T-cell (primary cell): Measurements from ENCODE around the gene FBXL13. TPM values are rescaled to one million over a fixed set of nuclear protein-coding genes. Genes with fewer than 3 reads are reported as not detected.
"Not testable (repeated sequence)": the region's sequence is repeated elsewhere in the genome, so short reads cannot be mapped to it uniquely, and the experiment has no call there.

Experiments used
- ATAC-seq, 4 experiments: fragments of 200-7000 bp in 3 of 4; fragments of 150-1000 bp in 1 of 4; cut with Tn5 transposase; replicated peaks in 1 of 4; 1 replicate in 3 of 4; 2 replicates in 1 of 4; pipeline ENCODE4 v1.10.0; 2021; ENCODE audit warnings: moderate library complexity in 3 of 4, mild to moderate bottlenecking in 2 of 4, moderate number of reproducible peaks in 1 of 4
- CTCF ChIA-PET, 2 donors: fragments of 300-600 bp; sonication (Branson Sonifier 250); formaldehyde crosslinking; loops; one replicate each; lab custom pipeline; 2022; ENCODE audit warnings: antibody characterized with exemption in 2 of 2; lab: Charles Lee
- POLR2A ChIA-PET, 2 donors: fragments of 300-600 bp; sonication (Branson Sonifier 250); formaldehyde crosslinking; loops; one replicate each; lab custom pipeline; 2022; ENCODE audit warnings: antibody characterized with exemption in 2 of 2; lab: Charles Lee
- DNase-seq, 35 experiments: peaks; one replicate each; pipeline versions ENCODE4 v3.0.0 to v3.0.0-alpha.2; 2013 to 2023
- H3K27ac ChIP-seq: one replicate; pipeline ENCODE4 v1.5.1; 2013; ENCODE audit warnings: low read length
- H3K27me3 ChIP-seq, 2 experiments: replicated peaks in 1 of 2; 1 replicate in 1 of 2; 2 replicates in 1 of 2; pipeline versions ENCODE4 v1.6.1 to v1.7.0; 2013; ENCODE audit warnings: low read length in 1 of 2, mixed read lengths in 1 of 2; ENCODE audit not compliant: control insufficient read depth in 2 of 2, insufficient read depth in 2 of 2; ENCODE audit errors: extremely low read depth in 1 of 2
- H3K36me3 ChIP-seq, 2 donors: 1 replicate in 1 of 2; 2 replicates in 1 of 2; pipeline versions ENCODE4 v1.6.1 to v1.7.0; 2013; ENCODE audit warnings: low read length in 1 of 2; ENCODE audit not compliant: control insufficient read depth in 2 of 2, insufficient read depth in 1 of 2; ENCODE audit errors: extremely low read depth in 1 of 2
- H3K4me1 ChIP-seq, 2 experiments: 1 replicate in 1 of 2; 2 replicates in 1 of 2; pipeline versions ENCODE4 v1.6.1 to v1.7.0; 2013; ENCODE audit warnings: low read length in 2 of 2, mixed read lengths in 1 of 2; ENCODE audit not compliant: insufficient read depth in 2 of 2, control insufficient read depth in 1 of 2; ENCODE audit errors: extremely low read depth in 1 of 2
- H3K4me3 ChIP-seq, 2 donors: 1 replicate in 1 of 2; 2 replicates in 1 of 2; pipeline versions ENCODE4 v1.5.1 to v1.7.0; 2013; ENCODE audit warnings: mild to moderate bottlenecking in 2 of 2, low read length in 1 of 2, moderate library complexity in 1 of 2; ENCODE audit not compliant: control insufficient read depth in 1 of 2; ENCODE audit errors: extremely low read depth in 1 of 2
- H3K9me3 ChIP-seq: 2 replicates; pipeline ENCODE4 v1.7.0; 2013
- H3K27ac Mint-ChIP-seq, 2 donors: one replicate each; pipeline ENCODE4 v1.8.0; 2020 to 2021; ENCODE audit warnings: mild to moderate bottlenecking in 2 of 2, mixed read lengths in 2 of 2
- H3K27me3 Mint-ChIP-seq, 2 donors: one replicate each; pipeline ENCODE4 v1.8.0; 2021 to 2022; ENCODE audit warnings: mixed read lengths in 2 of 2
- H3K36me3 Mint-ChIP-seq: one replicate; pipeline ENCODE4 v1.8.0; 2021; ENCODE audit warnings: mixed read lengths
- H3K4me1 Mint-ChIP-seq, 3 donors: one replicate each; pipeline ENCODE4 v1.8.0; 2020 to 2022; ENCODE audit warnings: mixed read lengths in 3 of 3, mild to moderate bottlenecking in 1 of 3
- H3K4me3 Mint-ChIP-seq, 3 donors: one replicate each; pipeline ENCODE4 v1.8.0; 2020 to 2022; ENCODE audit warnings: mild to moderate bottlenecking in 3 of 3, mixed read lengths in 3 of 3, moderate library complexity in 3 of 3
- H3K9me3 Mint-ChIP-seq, 3 donors: one replicate each; pipeline ENCODE4 v1.8.0; 2020 to 2022; ENCODE audit warnings: mixed read lengths in 3 of 3
- WGBS: methylation state at CpG from one replicate; pipeline ENCODE4 v1.1.5; 2013; ENCODE audit warnings: missing lambda C conversion rate; ENCODE audit not compliant: insufficient coverage; 5-methylcytosine and 5-hydroxymethylcytosine counted together
- total RNA-seq, 35 experiments: library from RNA in 6 of 35; stranded (reverse) in 6 of 35; fragments of 120-200 nt in 1 of 35; gene quantifications; one replicate each; pipeline versions ENCODE4 v1.2.1 to v1.2.4 and lab custom pipeline; 2013 to 2026

FBXL13 gene
- total RNA-seq, 5 donors from 2014 or later (not counting 1 experiment from before 2014, with no cell fraction given) = 1.3 to 2.7 (median 1.4) TPM

DNA sequence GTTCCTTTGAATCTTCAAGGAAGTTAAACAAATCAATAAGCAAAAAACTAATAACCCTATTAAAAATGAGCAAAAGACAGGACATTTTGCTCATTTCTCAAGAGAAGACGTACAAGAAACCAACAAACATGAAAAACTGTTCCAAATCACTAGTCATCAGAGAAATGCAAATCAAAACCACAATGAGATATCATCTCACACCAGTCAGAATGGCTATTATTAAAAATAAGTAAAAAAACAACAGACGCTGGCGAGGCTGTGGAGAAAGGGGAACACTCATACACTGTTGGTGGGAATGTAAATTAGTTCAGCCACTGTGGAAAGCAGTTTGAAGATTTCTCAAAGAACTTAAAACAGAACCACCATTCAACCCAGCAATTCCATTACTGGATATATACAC lies 304.1 kb downstream of the FBXL13 start:
- H3K27me3 Mint-ChIP-seq, H3K36me3 Mint-ChIP-seq, H3K36me3 ChIP-seq, H3K4me1 Mint-ChIP-seq, H3K27me3 ChIP-seq, H3K9me3 ChIP-seq, POLR2A ChIA-PET, ATAC-seq, CTCF ChIA-PET, H3K4me1 ChIP-seq, H3K4me3 ChIP-seq, H3K27ac Mint-ChIP-seq, H3K4me3 Mint-ChIP-seq, DNase-seq, H3K9me3 Mint-ChIP-seq, H3K27ac ChIP-seq: not testable (repeated sequence)
- no CpG with 5 or more reads among the region's 3 CpGs for WGBS

GRCh38 chr7:102769657-102770192 lies 304.9 kb downstream of the FBXL13 start:
- POLR2A ChIA-PET, H3K9me3 ChIP-seq, H3K36me3 Mint-ChIP-seq, H3K4me3 Mint-ChIP-seq, H3K27me3 ChIP-seq, H3K4me3 ChIP-seq, H3K36me3 ChIP-seq, H3K4me1 ChIP-seq, H3K27me3 Mint-ChIP-seq, H3K27ac ChIP-seq, DNase-seq, H3K27ac Mint-ChIP-seq, H3K4me1 Mint-ChIP-seq, CTCF ChIA-PET, H3K9me3 Mint-ChIP-seq, ATAC-seq: not testable (repeated sequence)
- no CpG with 5 or more reads among the region's 3 CpGs for WGBS

- H3K9me3 ChIP-seq, ATAC-seq, CTCF ChIA-PET, H3K27ac Mint-ChIP-seq, DNase-seq, H3K36me3 ChIP-seq, H3K27ac ChIP-seq, H3K4me1 Mint-ChIP-seq, H3K4me1 ChIP-seq, H3K4me3 ChIP-seq, H3K9me3 Mint-ChIP-seq, POLR2A ChIA-PET, H3K27me3 ChIP-seq, H3K27me3 Mint-ChIP-seq, H3K4me3 Mint-ChIP-seq, H3K36me3 Mint-ChIP-seq: not testable (repeated sequence)
- WGBS = 90% methylated on average over 2 of the region's 6 CpGs
Observed at GRCh38 chr7:102763295-102763905, 311.2 kb downstream of the FBXL13 start.

Other genes starting within 250 kb of the FBXL13 start
- gene LRRC17, start 161.8 kb downstream of the FBXL13 start, total RNA-seq = under 1 TPM; 0.18 to 0.47 (median 0.36) TPM
- 10 to 100 TPM; 16.1 to 24.8 (median 22.8) TPM for gene ARMC10, start 344 bp upstream of the FBXL13 start, total RNA-seq
- 10 to 100 TPM in 3 of 5 donors, 1 to 10 TPM in 2; 5.4 to 19.1 (median 15.8) TPM for gene NAPEPLD, start 74.3 kb upstream of the FBXL13 start, total RNA-seq
- 10 to 100 TPM; 62.5 to 91.1 (median 66.2) TPM for gene PMPCB, start 222.6 kb upstream of the FBXL13 start, total RNA-seq